ENCODE data around the gene DLG4.

- no peak for TF ChIP-seq CTCF (IDR thresholded peaks at IDR 0.05; ENCODE audit: insufficient read depth, low read depth, low read length)
- TF ChIP-seq EZH2 (IDR thresholded peaks at IDR 0.05; ENCODE audit: insufficient read depth, low read length) = no peak
Observed at GRCh38 chr17:7233701-7234082, 14.1 kb upstream of the DLG4 start.
